Epidermal melanocyte (primary cell): Measurements from ENCODE around the gene TC2N.
"Not testable (repeated sequence)": the region's sequence is repeated elsewhere in the genome, so short reads cannot be mapped to it uniquely, and the experiment has no call there.

Experiments
- DNase-seq: peaks from one replicate; pipeline ENCODE4 v3.0.0; 2011; ENCODE audit warnings: low spot score; ENCODE audit not compliant: insufficient read length

Gene TC2N

DNA sequence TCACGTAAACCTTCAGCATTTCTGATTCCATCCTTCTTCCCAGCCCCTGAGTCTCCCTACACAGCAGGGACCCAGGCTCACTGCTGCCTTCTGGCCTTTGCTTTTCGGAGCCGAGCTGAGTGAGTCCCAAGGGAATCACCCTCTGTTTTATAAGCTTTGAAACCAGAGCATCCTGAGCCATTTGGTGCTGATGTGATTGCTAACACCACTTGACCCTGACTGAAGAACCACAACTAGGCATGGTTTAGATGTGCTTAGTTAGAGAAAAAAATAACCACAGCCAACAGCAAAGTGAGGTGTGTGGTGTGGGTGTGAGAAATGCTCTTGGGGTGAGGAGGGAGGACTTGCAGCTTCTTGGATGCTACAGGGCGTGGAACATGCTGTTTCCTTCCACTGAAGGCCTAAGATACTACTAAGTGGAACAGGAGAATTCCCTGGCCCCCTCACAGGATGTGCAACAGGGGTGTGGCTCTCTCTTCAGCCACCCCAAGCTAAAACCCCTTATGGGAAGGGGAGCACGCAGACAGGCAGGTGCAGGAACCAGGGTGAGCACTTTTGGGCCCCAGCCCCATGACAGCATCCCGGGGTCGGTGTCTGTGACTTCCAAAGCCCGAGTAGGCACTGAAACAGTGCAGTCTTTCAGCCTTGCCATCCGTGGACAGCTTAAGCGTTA lies at the start of gene TC2N:
TC2N (minus strand) TSS at position 221 of the 673 bp plus-strand sequence. CDS start 53,767 bp downstream, outside the sequence.
- DNase-seq = no peak

DNA sequence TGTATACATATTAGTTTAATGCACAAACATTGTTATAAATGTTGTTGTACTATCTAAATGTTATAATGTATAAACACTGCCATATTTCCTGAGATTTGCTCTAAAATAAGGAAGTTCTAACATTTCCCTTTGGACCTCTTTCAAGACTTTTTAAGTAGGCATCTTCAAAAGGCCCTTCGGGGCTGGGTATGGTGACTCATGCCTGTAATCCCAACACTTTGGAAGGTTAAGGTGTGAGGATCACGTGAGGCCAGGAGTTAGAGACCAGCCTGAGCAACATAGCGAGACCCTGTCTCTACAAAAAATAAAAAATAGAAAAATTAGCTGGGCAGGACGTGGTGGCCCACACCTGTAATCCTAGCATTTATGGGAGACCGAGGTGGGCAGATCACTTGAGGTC lies 44.7 kb upstream of the TC2N start:
- no peak for DNase-seq

DNA sequence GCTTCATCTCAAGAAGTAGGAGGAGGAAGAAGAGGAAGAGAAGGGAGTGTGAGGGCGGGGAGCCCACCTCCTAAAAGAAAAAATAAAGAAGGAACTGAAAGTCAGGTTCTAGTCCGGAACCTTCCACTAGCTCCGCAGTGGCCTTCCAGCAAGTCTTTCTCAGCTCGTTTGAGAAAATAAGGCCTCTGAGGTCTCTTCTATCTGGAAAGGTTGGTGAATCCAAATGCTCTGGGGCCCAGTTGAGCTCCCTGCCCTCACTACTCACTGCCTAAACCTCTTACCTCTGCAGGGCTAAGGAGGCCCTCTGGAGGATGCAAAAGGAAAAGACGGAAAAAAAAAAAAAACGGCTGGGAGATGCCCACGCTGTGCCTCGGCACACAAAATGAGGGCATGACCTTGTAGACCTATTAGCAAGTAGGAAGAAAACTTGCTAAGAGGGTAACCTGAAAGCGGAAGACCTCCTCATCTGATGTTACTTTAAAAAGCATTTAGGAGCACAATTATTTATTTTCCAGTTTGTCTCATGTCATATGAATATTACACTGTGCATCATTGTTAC lies 44.2 kb upstream of the TC2N start:
- DNase-seq = no peak

DNA sequence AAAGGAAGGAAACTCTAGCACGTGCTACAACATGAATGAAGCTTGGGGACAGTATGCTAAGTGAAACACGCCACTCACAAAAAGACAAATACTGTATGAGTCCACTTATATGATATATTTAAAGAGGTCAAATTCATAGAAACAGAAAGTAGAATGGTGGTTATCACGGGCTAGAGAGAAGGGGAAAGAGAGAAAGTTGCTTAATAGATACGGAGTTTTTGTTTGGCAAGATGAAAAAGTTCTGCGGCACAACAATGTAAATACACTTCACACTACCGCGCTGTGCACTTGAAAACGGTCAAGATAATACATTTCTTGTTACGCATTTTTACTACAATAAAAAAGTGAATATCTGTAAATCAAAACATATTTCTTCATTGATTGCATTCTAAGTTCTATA lies 42.9 kb upstream of the TC2N start:
- DNase-seq = no peak

DNA sequence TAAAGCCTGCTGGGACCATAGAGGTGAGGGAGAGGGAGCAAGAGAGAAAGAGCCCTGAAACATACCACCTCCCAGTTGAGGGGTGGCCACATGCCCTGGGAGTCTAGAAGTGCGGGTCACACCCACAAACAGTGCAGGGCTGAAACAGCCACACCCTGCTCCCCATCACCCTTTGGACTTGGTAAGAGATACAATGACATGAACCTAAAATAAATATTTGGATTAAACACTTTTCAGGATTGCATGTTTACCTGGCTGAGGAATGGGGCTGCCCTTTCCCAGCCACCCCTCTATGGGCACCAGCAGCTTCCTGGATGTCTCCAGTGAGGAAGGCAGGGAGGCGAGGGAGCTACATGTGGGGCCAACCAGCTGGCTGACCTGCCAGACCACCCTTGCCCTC lies 39.0 kb upstream of the TC2N start:
- DNase-seq = no peak

DNA sequence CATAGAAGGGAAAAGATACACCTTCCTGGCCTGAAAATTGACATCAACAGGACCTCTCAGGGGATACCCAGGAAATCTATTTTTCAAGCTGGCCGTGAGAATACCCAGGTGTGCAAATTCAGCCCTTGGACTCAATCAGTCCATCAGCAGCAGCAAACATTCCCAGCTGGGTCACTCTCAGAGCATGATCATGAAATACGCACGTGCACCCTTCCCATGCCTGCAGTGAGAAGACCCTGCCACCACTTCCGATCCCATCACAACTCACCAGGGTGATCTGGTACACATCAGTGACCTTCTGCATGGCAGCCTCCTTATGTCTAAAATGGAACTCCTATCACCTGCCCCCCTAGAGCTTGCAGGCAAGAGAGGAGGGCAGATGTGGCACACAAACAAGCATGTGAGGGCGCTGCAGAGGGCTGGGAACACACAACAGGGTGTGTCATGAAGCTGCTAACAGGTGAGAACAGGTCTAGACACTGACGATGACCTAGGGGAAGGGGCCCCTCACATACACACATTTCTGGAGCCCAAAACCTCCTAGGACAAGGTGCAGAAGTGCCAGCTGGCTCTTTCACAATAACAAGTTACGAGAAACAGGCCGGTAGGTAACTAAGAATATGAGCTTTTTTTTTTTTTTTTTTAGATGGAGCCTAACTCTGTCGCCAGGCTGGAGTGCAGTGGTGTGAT lies 37.8 kb upstream of the TC2N start:
- DNase-seq = no peak

DNA sequence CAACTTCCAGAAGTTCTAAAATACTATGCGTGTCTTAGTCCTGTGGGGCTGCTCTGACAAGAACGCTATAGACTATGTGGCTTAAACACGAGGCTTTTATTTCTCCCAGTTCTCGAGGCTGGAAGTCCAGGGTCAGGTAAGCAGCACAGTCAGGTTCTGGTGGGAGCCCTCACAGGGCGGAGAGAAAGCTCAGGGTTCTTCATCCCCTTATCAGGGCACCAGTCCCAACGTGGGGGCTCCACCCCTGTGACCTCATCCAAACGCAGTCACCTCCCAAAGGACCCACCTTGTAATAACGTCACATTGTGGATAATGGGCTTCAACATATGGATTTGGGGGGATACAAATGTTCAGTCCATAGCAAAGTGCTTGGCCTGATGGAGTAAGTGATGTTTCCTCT lies 37.1 kb upstream of the TC2N start:
- no peak for DNase-seq

DNA sequence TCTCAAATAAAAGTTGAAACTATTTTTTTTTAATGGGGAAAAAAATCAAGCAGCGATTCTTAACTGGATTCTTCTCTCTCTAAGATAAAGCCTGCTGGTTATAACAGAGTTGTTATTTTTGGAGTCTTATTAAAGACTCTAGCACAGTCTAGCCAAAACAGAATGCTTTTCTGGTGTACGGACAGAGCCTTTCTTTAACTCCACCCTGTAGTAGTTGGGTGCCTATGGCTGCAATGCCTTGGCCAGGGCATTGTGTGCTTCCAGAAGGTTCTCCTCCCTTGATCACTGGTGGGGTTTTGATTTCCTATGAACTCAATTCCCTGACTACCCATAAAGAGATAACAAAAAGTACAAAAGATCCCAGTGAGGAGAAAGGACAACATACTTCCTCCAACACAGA lies 35.7 kb upstream of the TC2N start:
- DNase-seq = no peak

DNA sequence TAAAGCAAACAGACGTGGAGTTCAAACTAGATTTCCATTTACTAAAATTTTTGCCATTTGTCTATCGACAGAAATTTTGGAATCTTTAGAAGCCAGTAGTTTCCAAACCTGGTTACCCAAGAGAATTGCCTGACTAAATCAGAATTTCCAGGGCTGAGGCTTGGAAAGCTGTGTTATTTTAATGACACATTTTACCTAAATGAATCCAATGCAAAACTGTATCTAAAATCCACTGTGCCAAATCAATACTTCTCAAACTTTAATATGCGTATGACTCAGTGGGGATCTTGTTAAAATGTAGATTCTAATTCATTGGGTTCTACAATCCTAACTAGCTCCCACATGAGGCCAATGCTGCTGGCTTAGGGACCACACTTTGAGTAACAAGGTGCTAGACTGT lies 35.0 kb upstream of the TC2N start:
- no peak for DNase-seq

DNA sequence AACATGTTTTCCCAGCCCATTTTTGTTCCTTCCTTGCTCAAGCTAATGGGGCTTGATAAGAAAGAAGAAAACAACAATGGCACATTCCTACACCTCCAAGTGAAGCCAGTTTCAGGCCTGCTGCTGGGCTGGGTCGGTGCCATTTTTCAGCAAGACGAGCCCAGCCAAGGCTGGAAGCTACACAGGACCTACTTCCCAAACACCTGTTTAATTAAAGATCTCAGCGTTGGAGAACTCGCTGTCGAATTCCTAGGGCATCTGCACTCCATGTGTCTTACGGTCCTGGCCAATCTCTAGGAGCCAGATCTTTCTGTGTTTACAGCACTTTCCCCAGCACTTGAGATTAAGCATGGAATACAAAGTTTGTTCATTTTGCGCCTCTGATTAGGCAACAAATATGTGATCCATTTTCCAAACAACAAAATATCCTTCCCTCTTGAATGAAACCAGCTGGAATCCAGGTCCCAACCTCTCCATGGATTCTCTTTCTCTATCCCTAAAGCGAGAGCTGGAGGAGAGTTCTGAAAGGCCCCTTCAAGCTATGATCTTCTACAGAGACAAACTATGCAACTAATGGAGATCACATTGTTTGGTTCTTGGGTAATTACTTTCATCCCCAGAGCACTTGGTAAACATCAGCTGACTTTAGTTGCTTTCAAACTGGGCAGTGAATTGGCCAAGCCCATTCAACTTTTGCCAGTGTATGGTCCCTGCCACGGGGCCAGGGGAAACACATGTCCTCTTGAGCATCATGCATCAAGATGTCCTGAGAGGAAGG lies 34.3 kb upstream of the TC2N start:
- DNase-seq = no peak

DNA sequence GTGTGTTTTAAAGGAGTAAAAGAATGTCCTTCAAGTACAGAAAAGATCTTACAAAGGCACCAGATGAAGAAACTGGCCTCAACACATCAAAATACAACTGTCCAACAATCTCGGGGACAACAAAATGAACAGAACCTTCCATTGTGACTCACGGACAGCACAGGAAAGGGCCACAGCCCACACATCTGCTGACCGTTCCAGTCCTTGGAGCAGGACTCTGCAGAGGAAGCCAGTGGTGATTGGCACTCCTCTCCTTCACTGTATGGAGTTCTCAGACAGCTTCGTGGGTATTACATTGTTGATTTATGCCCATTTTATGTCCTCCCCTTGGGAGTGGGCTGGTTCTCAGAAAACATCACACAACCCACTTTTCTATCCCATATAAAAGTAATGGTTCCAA lies 32.5 kb upstream of the TC2N start:
- no peak for DNase-seq

DNA sequence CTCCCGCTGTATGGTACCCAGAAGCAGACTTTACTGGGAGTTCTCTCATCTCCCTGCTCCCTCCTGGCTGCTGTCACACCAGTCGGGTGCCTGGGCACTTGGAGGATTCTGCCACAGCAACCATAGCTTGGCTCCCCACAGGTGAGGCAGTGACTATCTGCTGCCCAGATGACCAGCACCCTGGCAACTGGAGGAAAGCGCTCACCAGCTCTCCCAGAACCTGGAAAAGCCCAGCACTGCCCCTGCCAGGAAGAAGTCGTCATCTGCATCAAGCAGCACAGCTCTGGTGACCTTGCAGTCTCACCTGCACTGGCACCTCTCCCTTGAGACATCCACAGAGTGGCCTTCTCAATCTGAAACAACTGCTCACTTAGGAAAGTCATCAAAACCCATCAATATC lies 31.9 kb upstream of the TC2N start:
- DNase-seq = no peak

DNA sequence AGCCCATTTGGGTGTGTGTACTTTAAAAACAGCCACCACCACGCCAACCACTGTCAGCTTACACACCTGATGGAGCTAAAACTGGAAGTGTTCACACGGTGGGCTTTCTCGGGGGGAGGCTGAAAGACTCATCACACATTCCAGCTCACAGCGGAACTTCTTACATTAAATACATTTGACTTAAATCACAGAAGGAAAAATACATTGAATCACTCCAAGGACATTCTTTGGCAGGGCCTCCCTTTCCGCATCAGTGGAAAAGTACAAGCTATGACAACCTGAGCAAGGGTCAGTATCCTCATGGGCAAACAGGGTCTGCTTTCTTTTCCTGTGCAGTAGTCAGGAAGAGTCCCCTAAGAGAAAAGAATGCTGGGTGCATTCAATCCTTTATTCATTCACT lies 31.0 kb upstream of the TC2N start:
- DNase-seq = no peak

DNA sequence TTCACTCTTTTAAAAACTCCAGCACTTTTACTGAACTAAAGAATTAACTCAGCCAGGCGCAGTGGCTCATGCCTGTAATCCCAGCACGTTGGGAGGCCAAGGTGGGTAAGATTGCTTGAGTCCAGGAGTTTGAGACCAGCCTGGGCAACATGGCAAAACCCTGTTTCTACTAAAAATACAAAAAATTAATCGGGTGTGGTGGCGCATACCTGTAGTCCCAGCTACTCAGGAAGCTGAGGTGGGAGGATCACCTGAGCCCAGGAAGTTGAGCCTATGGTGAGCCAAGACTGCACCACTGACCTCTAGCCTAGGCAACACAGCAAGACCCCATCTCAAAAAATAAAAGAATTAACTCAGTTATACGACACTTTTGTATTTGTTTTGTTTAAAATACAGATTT lies 30.4 kb upstream of the TC2N start:
- DNase-seq = not testable (repeated sequence)

DNA sequence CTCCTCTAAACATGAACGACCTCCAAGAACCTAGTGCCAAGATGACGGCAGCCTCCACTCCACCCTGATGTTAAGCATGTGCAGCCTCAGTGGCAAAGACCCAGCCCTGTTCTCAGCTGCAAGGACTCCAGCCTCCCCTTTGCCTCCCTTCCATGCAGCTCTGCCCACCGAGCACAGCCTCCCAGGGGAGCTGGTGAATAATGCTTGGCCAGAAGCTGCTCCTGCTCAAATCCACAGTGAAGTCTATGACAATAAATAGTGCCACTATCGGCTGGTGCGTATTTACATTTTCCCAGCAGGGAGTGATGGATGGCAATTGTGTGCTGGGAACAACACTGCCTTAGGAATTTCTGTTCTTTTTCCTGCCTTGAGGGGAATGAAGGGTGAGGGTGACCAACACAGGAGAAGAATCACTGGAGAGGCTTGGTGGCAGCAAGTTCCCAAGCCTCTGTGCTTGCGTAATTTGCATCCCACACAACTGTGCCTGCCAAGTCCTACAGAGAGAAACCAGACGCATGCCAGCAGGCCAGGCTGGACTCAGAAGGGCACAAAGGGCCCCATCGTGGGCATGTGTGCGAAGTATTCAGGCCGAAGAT lies 29.9 kb upstream of the TC2N start:
- DNase-seq = peak; percentile 37

DNA sequence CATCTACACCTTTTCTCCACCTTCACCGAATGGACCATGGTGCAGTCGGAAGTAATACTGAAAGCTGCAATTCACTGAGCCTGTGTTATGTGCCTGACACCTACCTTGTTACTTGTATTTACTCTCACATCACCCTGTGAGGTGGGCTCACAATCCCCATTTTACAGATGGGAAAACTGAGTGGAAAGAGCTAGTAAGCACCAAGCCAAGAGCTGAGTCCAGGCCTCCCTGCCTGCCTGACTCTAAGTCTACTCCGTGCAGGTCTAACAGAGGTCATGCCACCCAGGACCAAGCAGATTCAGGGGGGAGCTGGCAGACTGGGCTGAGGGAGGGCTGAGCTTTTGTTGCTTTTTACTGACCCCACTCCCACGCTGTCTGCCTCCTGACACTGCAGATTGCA lies 29.1 kb upstream of the TC2N start:
- no peak for DNase-seq

DNA sequence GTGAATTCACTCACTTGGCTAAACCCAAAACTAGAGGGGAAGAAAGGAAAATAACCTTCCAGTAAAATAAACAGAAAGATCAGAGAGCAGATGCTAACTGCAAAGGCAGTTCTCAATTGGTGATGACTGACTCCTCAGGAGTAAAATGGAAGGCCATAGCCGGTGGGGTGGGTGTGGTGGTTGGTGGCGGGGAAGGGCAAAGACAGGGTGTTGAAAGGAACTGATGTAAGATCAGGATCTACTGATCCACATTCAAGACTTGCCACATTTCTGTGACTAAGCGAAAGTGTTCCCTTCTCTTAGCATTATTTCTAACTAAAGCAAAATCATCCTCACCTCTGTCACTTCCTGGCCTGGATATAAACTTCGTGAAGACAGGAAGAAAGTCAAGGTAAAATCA lies 26.3 kb upstream of the TC2N start:
- no peak for DNase-seq

DNA sequence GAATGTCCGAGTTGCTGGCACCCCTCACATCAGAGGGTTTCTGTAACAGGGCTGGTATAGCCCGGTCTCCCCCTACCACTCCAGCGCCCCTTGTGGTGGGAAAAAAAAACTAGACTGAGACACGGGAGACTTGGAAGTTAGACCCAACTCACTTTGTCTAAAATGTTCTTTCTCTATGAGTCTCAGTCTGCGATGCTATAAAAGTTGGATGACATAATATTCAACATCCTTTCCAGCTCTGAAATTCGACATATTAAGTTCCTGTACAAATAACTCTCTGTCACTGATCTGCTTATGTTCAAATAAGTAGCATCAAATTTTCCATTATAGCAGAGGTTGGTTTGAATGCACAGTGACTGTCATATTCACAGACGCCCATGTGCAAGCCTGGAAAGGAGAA lies 25.7 kb upstream of the TC2N start:
- DNase-seq = no peak

DNA sequence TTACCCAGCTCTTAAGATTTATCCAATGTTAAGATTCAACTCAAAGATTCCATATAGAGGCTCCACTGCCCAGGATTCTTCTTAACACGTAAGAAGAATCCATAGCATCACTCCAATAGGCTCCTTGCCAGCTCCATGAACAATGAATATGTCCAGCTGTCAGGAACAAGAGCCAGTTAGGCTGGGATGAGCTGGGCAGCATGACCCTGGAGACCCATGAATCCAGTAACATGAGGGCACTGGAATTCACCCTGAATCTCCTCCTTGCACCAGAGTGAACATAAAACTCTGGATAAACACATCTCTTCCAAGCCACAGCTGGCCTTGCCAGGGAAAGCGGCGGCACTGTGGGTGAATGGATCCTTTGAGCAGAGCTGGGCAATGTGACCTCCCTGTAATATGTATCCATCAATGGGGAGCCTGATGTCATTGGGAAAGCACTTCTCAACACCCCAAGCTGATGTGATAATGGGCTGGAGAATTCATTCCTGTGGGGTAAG lies 24.4 kb upstream of the TC2N start:
- no peak for DNase-seq

DNA sequence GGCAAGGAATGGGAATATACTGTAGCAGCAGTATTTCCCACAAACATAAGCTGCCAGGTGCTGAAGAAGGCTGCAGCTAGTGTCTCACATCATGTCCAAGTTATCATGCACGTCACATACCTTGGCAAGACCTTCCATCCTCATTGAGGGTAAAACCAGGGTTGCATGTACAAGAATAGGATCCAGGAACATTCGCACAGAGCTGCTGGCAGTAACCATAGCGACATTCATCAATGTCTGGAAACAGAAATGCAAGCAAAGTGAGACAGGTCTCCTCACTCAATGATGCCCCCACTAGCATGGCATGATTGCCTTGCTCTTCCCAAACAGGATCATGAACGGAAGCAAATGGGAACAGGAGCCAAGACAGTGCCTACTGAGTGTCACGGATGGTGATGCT lies 23.8 kb upstream of the TC2N start:
- DNase-seq = no peak

DNA sequence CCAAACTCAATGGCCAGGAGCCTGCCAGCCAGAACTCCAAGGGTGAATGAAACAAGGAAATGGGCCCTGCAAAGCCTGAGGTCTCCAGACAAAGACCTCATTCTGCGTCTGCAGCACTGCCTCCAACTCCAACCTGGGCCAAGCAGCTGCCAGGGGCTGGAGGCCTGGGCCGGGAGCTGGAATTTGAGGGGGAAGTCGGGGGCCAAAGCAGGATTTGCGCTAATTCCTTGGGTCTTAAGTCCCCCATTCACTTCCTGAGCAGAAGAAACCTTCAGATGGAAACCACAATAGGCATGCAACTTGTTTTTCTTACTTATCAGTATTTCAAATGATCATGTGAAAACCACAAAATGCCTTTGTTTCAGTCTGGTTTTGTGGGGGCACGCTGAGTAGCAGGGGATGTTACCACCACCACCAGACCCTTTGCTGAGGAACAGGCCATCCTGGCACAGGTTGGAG lies 23.0 kb upstream of the TC2N start:
- no peak for DNase-seq
